ENCODE measurements around the gene PIK3R3. TPM values are rescaled to one million over a fixed set of nuclear protein-coding genes. Genes with fewer than 3 reads are reported as not detected.

PIK3R3 gene
- total RNA-seq, 5 donors from 2014 or later (not counting 1 experiment from before 2014, with no cell fraction given) = 0.65 to 2.3 (median 1.1) TPM

GRCh38 chr1:46011121-46011695 lies 121.2 kb downstream of the PIK3R3 start:
- Histone ChIP-seq H3K4me3 (ENCODE audit: control insufficient read depth in 1 of 2, extremely low read depth in 1 of 2, low read length in 1 of 2) (no peak overlapping the region), H3K27ac (ENCODE audit: low read length) (no peak overlapping the region), H3K4me1 (ENCODE audit: control insufficient read depth in 1 of 2, extremely low read depth in 1 of 2, insufficient read depth in 2 of 2, low read length in 2 of 2) (no peaks in the 10 kb centered on the region), H3K36me3 (ENCODE audit: control insufficient read depth in 2 of 2, extremely low read depth in 1 of 2, insufficient read depth in 1 of 2, low read length in 1 of 2) (peaks cover 4 to 17% of the 10 kb centered on the region in 2 donors), H3K27me3 (replicated peaks in 1 of 2; ENCODE audit: control insufficient read depth in 2 of 2, extremely low read depth in 1 of 2, insufficient read depth in 2 of 2, low read length in 1 of 2) (no peaks in the 10 kb centered on the region), H3K9me3 (no peaks in the 10 kb centered on the region)
- ATAC-seq (replicated peaks in 1 of 4) (no peak), DNase-seq (no peak)
- H3K4me1 Mint-ChIP-seq = no peaks in the 10 kb centered on the region
- no peak overlapping the region for H3K4me3 Mint-ChIP-seq
- POLR2A ChIA-PET = no interaction called here
- no peaks in the 10 kb centered on the region for H3K9me3 Mint-ChIP-seq
- CTCF ChIA-PET = interaction anchor here in 1 of 2 donors (0.5 kb wide), 1 partner anchor 110 kb away, joined by 3 read pairs; no protein-coding TSS in a partner anchor
- peaks cover 41% of the 10 kb centered on the region for H3K36me3 Mint-ChIP-seq
- 100% methylated on average over 1 of the region's 7 CpGs for WGBS (ENCODE audit: insufficient coverage)
- no peak overlapping the region for H3K27ac Mint-ChIP-seq
- no peaks in the 10 kb centered on the region for H3K27me3 Mint-ChIP-seq

GRCh38 chr1:46010611-46011010 lies 121.8 kb downstream of the PIK3R3 start:
- 100% methylated on average over 1 of the region's 6 CpGs for WGBS (ENCODE audit: insufficient coverage)
- Mint-ChIP-seq H3K4me1 (no peaks in the 10 kb centered on the region), H3K9me3 (no peaks in the 10 kb centered on the region), H3K36me3 (peaks cover 47% of the 10 kb centered on the region), H3K27me3 (no peaks in the 10 kb centered on the region), H3K4me3 (no peak overlapping the region), H3K27ac (no peak overlapping the region)
- ATAC-seq (replicated peaks in 1 of 4) (no peak), DNase-seq (no peak)
- H3K9me3 ChIP-seq = no peaks in the 10 kb centered on the region
- H3K27me3 ChIP-seq (replicated peaks in 1 of 2; ENCODE audit: control insufficient read depth in 2 of 2, extremely low read depth in 1 of 2, insufficient read depth in 2 of 2, low read length in 1 of 2) = no peaks in the 10 kb centered on the region
- no peaks in the 10 kb centered on the region for H3K4me1 ChIP-seq (ENCODE audit: control insufficient read depth in 1 of 2, extremely low read depth in 1 of 2, insufficient read depth in 2 of 2, low read length in 2 of 2)
- H3K27ac ChIP-seq (ENCODE audit: low read length) = no peak overlapping the region
- no peak overlapping the region for H3K4me3 ChIP-seq (ENCODE audit: control insufficient read depth in 1 of 2, extremely low read depth in 1 of 2, low read length in 1 of 2)
- peaks cover 4 to 17% of the 10 kb centered on the region in 2 donors for H3K36me3 ChIP-seq (ENCODE audit: control insufficient read depth in 2 of 2, extremely low read depth in 1 of 2, insufficient read depth in 1 of 2, low read length in 1 of 2)
- POLR2A ChIA-PET = no interaction called here
- CTCF ChIA-PET = no interaction called here

GRCh38 chr1:46008585-46008984 lies 123.8 kb downstream of the PIK3R3 start:
- ChIA-PET CTCF (no interaction called here), POLR2A (no interaction called here)
- H3K9me3 ChIP-seq = no peaks in the 10 kb centered on the region
- peaks cover 55% of the 10 kb centered on the region for H3K36me3 Mint-ChIP-seq
- no peak overlapping the region for H3K4me3 Mint-ChIP-seq
- no peaks in the 10 kb centered on the region for H3K4me1 Mint-ChIP-seq
- H3K4me1 ChIP-seq (ENCODE audit: control insufficient read depth in 1 of 2, extremely low read depth in 1 of 2, insufficient read depth in 2 of 2, low read length in 2 of 2) = no peaks in the 10 kb centered on the region
- H3K27me3 ChIP-seq (replicated peaks in 1 of 2; ENCODE audit: control insufficient read depth in 2 of 2, extremely low read depth in 1 of 2, insufficient read depth in 2 of 2, low read length in 1 of 2) = no peaks in the 10 kb centered on the region
- no peak overlapping the region for H3K27ac Mint-ChIP-seq
- H3K9me3 Mint-ChIP-seq = no peaks in the 10 kb centered on the region
- DNase-seq (no peak), ATAC-seq (replicated peaks in 1 of 4) (no peak)
- no peak overlapping the region for H3K4me3 ChIP-seq (ENCODE audit: control insufficient read depth in 1 of 2, extremely low read depth in 1 of 2, low read length in 1 of 2)
- peaks cover 4 to 17% of the 10 kb centered on the region in 2 donors for H3K36me3 ChIP-seq (ENCODE audit: control insufficient read depth in 2 of 2, extremely low read depth in 1 of 2, insufficient read depth in 1 of 2, low read length in 1 of 2)
- H3K27ac ChIP-seq (ENCODE audit: low read length) = no peak overlapping the region
- no peaks in the 10 kb centered on the region for H3K27me3 Mint-ChIP-seq

- H3K4me1 Mint-ChIP-seq = no peaks in the 10 kb centered on the region
- Histone ChIP-seq H3K36me3 (ENCODE audit: control insufficient read depth in 2 of 2, extremely low read depth in 1 of 2, insufficient read depth in 1 of 2, low read length in 1 of 2) (peaks cover 3 to 16% of the 10 kb centered on the region in 2 donors), H3K27me3 (replicated peaks in 1 of 2; ENCODE audit: control insufficient read depth in 2 of 2, extremely low read depth in 1 of 2, insufficient read depth in 2 of 2, low read length in 1 of 2) (no peaks in the 10 kb centered on the region), H3K4me1 (ENCODE audit: control insufficient read depth in 1 of 2, extremely low read depth in 1 of 2, insufficient read depth in 2 of 2, low read length in 2 of 2) (no peaks in the 10 kb centered on the region), H3K9me3 (no peaks in the 10 kb centered on the region), H3K4me3 (ENCODE audit: control insufficient read depth in 1 of 2, extremely low read depth in 1 of 2, low read length in 1 of 2) (no peak overlapping the region), H3K27ac (ENCODE audit: low read length) (no peak overlapping the region)
- H3K36me3 Mint-ChIP-seq = peaks cover 54% of the 10 kb centered on the region
- ATAC-seq (replicated peaks in 1 of 4) (no peak), DNase-seq (no peak)
- H3K27ac Mint-ChIP-seq = no peak overlapping the region
- no peaks in the 10 kb centered on the region for H3K9me3 Mint-ChIP-seq
- WGBS (ENCODE audit: insufficient coverage) = 100% methylated on average over 1 of the region's 1 CpG
- no peak overlapping the region for H3K4me3 Mint-ChIP-seq
- no peaks in the 10 kb centered on the region for H3K27me3 Mint-ChIP-seq
- ChIA-PET CTCF (no interaction called here), POLR2A (no interaction called here)
Measured at GRCh38 chr1:46005594-46005993, 126.8 kb downstream of the PIK3R3 start.

GRCh38 chr1:46004492-46004891 lies 127.9 kb downstream of the PIK3R3 start:
- Mint-ChIP-seq H3K27ac (no peak overlapping the region), H3K4me3 (no peak overlapping the region), H3K9me3 (no peaks in the 10 kb centered on the region), H3K4me1 (no peaks in the 10 kb centered on the region), H3K27me3 (no peaks in the 10 kb centered on the region), H3K36me3 (peaks cover 46% of the 10 kb centered on the region)
- ChIA-PET POLR2A (no interaction called here), CTCF (no interaction called here)
- ATAC-seq (replicated peaks in 1 of 4) (no peak), DNase-seq (no peak)
- Histone ChIP-seq H3K36me3 (ENCODE audit: control insufficient read depth in 2 of 2, extremely low read depth in 1 of 2, insufficient read depth in 1 of 2, low read length in 1 of 2) (peaks cover 0 to 15% of the 10 kb centered on the region in 2 donors), H3K4me1 (ENCODE audit: control insufficient read depth in 1 of 2, extremely low read depth in 1 of 2, insufficient read depth in 2 of 2, low read length in 2 of 2) (no peaks in the 10 kb centered on the region), H3K27ac (ENCODE audit: low read length) (no peak overlapping the region), H3K9me3 (no peaks in the 10 kb centered on the region), H3K4me3 (ENCODE audit: control insufficient read depth in 1 of 2, extremely low read depth in 1 of 2, low read length in 1 of 2) (no peak overlapping the region), H3K27me3 (replicated peaks in 1 of 2; ENCODE audit: control insufficient read depth in 2 of 2, extremely low read depth in 1 of 2, insufficient read depth in 2 of 2, low read length in 1 of 2) (no peaks in the 10 kb centered on the region)
- WGBS (ENCODE audit: insufficient coverage) = no CpG with 5 or more reads among the region's 1 CpG

GRCh38 chr1:46003315-46003714 lies 129.1 kb downstream of the PIK3R3 start:
- CTCF ChIA-PET = no interaction called here
- no peaks in the 10 kb centered on the region for H3K4me1 Mint-ChIP-seq
- H3K27ac ChIP-seq (ENCODE audit: low read length) = no peak overlapping the region
- no peaks in the 10 kb centered on the region for H3K4me1 ChIP-seq (ENCODE audit: control insufficient read depth in 1 of 2, extremely low read depth in 1 of 2, insufficient read depth in 2 of 2, low read length in 2 of 2)
- no peaks in the 10 kb centered on the region for H3K9me3 Mint-ChIP-seq
- no peak overlapping the region for H3K4me3 ChIP-seq (ENCODE audit: control insufficient read depth in 1 of 2, extremely low read depth in 1 of 2, low read length in 1 of 2)
- WGBS (ENCODE audit: insufficient coverage) = 100% methylated on average over 2 of the region's 5 CpGs
- H3K27me3 ChIP-seq (replicated peaks in 1 of 2; ENCODE audit: control insufficient read depth in 2 of 2, extremely low read depth in 1 of 2, insufficient read depth in 2 of 2, low read length in 1 of 2) = no peaks in the 10 kb centered on the region
- H3K36me3 Mint-ChIP-seq = peaks cover 39% of the 10 kb centered on the region
- no peaks in the 10 kb centered on the region for H3K27me3 Mint-ChIP-seq
- no peak for DNase-seq
- H3K36me3 ChIP-seq (ENCODE audit: control insufficient read depth in 2 of 2, extremely low read depth in 1 of 2, insufficient read depth in 1 of 2, low read length in 1 of 2) = peaks cover 0 to 15% of the 10 kb centered on the region in 2 donors
- POLR2A ChIA-PET = no interaction called here
- H3K4me3 Mint-ChIP-seq = no peak overlapping the region
- H3K9me3 ChIP-seq = no peaks in the 10 kb centered on the region
- H3K27ac Mint-ChIP-seq = no peak overlapping the region
- ATAC-seq (replicated peaks in 1 of 4) = no peak

All from T-cell (primary cell).